CMK (cell line): ENCODE measurements around the gene TFF1.
"Not testable (repeated sequence)": the region's sequence is repeated elsewhere in the genome, so short reads cannot be mapped to it uniquely, and the experiment has no call there.

ENCODE experiments used
- DNase-seq: peaks from one replicate; pipeline ENCODE4 v3.0.0-alpha.2; 2010; ENCODE audit warnings: low read depth

The TFF1 gene

GRCh38 chr21:42366292-42367010 lies at the start of gene TFF1:
Gene TFF1, minus strand, starts transcription at chr21:42366535. Its CDS starts 40 bp downstream, at chr21:42366495.
- no peak for DNase-seq

GRCh38 chr21:42414928-42415769 lies 48.8 kb upstream of the TFF1 start:
- no peak for DNase-seq

- no peak for DNase-seq
Measured at GRCh38 chr21:42414553-42414927, 48.2 kb upstream of the TFF1 start.

GRCh38 chr21:42414066-42414465 lies 47.7 kb upstream of the TFF1 start:
- DNase-seq = no peak

GRCh38 chr21:42413500-42413899 lies 47.2 kb upstream of the TFF1 start:
- DNase-seq = no peak

GRCh38 chr21:42413093-42413492 lies 46.8 kb upstream of the TFF1 start:
- DNase-seq = no peak

GRCh38 chr21:42412636-42412933 lies 46.2 kb upstream of the TFF1 start:
- no peak for DNase-seq

- no peak for DNase-seq
Measured at GRCh38 chr21:42411891-42412635, 45.7 kb upstream of the TFF1 start.

- DNase-seq = no peak
Measured at GRCh38 chr21:42411197-42411869, 45.0 kb upstream of the TFF1 start.

- no peak for DNase-seq
Measured at GRCh38 chr21:42409366-42409765, 43.0 kb upstream of the TFF1 start.

- DNase-seq = not testable (repeated sequence)
Measured at GRCh38 chr21:42408718-42409117, 42.4 kb upstream of the TFF1 start.

GRCh38 chr21:42407476-42407875 lies 41.1 kb upstream of the TFF1 start:
- DNase-seq = no peak

- no peak for DNase-seq
Measured at GRCh38 chr21:42406866-42407265, 40.5 kb upstream of the TFF1 start.

- DNase-seq = no peak
Measured at GRCh38 chr21:42406201-42406621, 39.9 kb upstream of the TFF1 start.

- DNase-seq = no peak
Measured at GRCh38 chr21:42405064-42406013, 39.0 kb upstream of the TFF1 start.

GRCh38 chr21:42404539-42404938 lies 38.2 kb upstream of the TFF1 start:
- DNase-seq = no peak

- DNase-seq = peak; percentile 72
Measured at GRCh38 chr21:42403611-42404231, 37.4 kb upstream of the TFF1 start, which contains the start of gene UBASH3A. Gene UBASH3A, plus strand, starts transcription at chr21:42403902. Its CDS starts 44 bp downstream, at chr21:42403946.

GRCh38 chr21:42401820-42402251 lies 35.5 kb upstream of the TFF1 start:
- peak; percentile 59 for DNase-seq

- DNase-seq = no peak
Measured at GRCh38 chr21:42401154-42401553, 34.8 kb upstream of the TFF1 start.

- DNase-seq = no peak
Measured at GRCh38 chr21:42400525-42400924, 34.2 kb upstream of the TFF1 start.
